GM21526 (cell line): ENCODE measurements around the gene ZNF500.

Source experiments
- ATAC-seq: cut with Tn5 transposase; IDR thresholded peaks from one replicate; pipeline ENCODE4 v1.9.1; 2021; ENCODE audit warnings: moderate library complexity; ENCODE audit not compliant: unreplicated experiment, low FRiP score

ZNF500 gene

DNA sequence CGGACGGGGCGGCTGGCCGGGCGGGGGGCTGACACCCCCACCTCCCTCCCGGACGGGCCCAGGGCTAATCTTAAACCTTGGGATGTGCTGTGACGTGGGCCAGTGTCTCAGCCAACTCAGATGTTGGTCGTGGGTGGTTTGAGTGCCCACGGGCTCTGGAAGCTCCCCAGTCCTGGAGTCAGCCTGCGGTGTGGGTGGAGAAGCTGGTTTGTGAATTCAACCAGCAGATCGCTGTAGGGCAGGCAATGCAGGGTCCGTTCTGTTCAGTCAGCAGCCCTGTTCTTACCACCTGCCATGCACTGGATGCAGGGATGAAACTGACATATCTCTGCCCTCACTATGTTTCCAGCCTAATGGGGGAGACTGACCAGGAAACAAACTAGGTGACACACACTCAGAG, 8.0 kb upstream of the ZNF500 start:
- no peak for ATAC-seq

GRCh38 chr16:4772351-4772750, 5.4 kb upstream of the ZNF500 start:
- ATAC-seq = no peak

DNA sequence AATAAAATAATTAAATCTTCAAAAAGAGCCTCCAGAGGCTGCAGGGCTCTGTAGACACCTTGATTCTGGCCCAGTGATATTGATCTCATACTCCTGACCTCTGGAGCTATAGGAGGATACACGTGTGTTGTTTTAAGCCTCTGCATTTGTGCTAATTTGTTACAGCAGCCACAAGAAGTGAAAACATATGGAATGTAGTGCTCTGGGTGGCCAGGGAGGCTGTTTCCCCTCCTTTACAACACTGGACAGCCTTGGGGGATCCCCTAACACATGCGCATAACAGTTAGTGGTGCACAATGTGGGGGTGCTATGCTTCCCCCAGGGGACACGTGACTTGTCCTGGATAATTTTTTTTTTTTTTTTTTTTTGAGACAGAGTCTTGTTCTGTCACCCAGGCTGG, 4.7 kb upstream of the ZNF500 start:
- no peak for ATAC-seq

GRCh38 chr16:4769306-4769638, 2.3 kb upstream of the ZNF500 start:
- ATAC-seq = no peak

DNA sequence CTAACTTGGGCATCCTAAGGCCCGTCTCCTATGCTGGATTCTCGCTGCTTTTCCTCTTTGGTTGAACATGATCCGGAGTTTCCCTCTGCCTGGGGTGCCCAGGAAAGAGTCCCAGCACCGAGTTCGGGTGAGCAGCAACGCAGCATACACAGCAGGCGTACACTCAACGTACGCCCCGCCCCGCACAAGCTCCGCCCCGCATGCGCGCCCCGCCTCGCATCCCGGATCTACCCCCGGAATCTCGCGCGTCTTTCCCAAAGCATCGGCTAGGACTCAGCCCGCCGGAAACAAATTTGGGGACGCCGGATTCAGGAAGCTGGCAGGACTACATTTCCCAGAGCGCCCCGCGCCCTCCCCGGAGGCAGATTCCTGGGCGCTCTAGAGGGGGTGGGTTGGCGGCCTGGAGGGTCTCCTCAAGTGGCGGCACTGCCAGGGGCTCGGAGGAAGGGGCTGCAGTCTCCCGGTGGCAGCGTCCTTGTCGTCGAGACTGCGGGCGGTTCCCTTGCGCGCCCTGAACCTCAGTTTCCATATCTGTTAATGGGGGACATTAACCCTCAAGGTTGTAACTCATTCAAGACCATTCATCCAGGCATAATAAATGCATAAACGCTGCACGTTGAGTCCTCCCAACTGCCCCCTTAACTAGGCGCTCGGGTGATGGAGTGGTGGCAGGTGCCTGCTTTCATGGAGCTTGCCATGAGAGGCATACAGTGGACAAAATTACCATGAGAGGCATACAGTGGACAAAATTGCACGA, 1.8 kb upstream of the ZNF500 start:
- ATAC-seq = peak; percentile 58

DNA sequence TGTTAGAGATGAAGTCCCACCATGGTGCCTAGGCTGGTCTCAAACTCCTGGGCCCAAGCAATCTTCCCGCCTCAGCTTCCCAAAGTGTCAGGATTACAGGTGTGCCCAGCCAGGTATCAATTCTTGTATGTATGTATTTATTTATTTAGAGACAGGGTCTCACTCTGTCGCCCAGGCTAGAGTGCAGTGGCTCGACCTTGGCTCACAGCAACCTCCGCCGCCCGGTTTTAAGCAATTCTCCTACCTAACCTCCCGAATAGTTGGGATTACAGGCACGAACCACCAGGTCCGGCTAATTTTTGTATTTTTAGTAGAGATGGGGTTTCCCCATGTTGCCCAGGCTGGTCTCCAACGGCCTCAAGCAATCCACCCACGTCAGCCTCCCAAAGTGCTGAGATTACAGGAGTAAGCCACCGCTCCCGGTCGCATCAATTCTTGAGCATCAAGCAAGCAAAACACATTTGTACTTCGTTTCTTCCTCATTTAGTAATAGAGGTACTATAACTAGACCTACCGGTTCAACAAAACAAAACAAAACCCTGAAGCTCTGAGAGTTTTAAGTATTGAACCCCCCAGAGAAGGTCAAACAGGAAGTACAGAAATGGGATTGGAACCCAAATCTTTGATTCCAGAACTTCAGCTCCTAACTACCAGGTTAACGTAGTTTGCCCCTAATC, 1.0 kb upstream of the ZNF500 start:
- peak; percentile 4 for ATAC-seq

DNA sequence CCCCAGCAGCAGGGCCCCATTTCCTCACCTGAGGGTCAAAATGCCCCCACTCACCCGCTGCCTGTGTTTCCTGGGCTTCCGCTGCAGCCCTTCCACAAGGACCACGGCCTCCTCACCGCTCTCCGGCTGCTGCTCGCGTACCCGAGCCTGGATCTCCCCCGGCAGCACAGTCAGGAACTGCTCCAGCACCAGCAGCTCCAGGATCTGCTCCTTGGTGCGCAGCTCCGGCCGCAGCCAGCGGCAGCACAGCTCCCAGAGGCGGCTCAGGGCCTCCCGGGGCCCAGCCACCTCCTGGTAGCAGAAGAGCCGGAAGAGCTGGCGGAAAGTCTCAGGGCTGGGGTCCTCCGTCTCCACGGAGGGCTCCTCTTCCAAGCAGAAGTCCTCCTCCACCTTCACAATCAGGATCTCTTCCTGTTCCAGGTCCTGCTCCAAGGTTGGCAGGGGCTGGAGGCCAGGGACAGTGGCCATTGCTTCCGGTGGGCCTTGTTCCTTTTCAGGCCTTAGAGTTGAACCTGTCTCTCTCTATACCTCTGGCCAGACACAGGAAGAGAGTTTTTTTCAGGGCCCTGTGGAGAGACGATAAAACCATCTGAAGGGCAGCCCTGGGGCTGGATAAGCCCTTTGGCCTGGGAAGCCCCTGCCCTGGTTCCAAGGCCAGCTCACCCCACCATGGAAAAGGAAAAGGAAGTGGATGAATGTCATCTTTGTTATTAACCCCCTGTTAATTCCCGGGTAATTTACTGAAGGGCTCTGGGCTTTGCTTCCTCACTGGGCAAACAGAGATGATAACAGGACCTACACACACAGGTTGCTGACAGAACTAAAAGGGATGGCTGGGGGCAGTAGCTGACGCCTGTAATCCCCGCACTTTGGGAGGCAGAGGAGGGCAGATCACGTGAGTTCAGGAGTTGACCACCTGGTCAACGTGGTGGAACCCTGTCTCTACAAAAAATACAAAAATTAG, 1.2 kb downstream of the ZNF500 start:
- ATAC-seq = no peak

DNA sequence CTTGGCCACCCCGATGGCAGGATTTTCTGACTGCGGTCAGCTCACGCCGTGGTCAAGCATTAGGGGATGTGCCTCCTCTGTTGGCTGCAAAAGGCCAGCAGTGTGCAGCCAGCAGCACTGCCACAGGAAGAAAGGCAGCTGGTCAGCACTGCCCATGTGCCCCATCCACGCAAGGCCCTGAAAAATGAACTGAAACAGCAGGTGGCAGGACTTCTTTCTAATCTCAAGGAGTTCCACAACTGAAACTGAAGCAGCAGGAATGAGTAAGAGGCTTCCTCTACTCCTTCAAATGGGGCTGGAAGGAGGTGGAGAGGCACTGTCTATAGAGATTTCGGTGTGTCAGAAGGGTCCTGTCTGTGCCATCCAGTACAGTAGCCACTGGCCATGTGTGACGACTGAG, 3.2 kb downstream of the ZNF500 start:
- ATAC-seq = no peak

GRCh38 chr16:4762205-4762604, 4.8 kb downstream of the ZNF500 start:
- ATAC-seq = no peak

- no peak for ATAC-seq
Measured at GRCh38 chr16:4760221-4760910, 6.6 kb downstream of the ZNF500 start.

GRCh38 chr16:4755687-4756086, 11.3 kb downstream of the ZNF500 start:
- ATAC-seq = no peak

DNA sequence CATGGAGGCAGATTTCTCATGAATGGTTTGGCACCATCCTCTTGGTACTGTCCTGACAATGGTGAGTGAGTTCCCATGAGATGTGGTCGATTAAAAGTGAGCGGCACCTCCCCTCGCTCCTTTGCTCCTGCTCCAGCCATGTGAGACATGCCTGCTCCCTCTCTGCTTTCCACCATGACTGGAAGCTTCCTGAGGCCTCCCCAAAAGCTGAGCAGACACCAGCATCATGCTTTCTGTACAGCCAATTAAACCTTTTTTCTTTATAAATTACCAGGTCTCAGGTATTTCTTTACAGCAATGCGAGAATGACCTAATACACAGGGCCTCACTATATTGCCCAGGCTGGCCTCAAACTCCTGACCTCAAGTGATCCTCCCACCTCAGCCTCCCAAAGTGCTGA, 12.1 kb downstream of the ZNF500 start:
- ATAC-seq = no peak

DNA sequence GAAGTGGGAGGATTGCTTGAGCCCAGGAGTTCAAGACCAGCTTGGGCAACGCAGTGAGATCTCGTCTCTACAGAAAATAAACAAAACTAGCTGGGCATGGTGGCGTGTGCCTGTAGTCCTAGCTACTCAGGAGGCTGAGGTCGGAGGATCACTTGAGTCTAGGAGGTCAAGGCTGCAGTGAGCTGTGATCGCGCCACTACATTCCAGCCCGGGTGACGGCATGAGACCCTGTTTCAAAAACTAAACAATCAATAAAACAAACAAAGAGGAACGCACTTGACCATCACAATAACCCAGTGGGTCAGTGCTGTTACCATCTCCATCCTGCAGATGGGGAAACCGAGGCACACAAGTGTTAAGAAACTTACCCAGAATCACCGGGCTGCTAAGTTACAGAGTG, 13.7 kb downstream of the ZNF500 start:
- no peak for ATAC-seq

- ATAC-seq = no peak
Measured at GRCh38 chr16:4752351-4753100, 14.4 kb downstream of the ZNF500 start.

DNA sequence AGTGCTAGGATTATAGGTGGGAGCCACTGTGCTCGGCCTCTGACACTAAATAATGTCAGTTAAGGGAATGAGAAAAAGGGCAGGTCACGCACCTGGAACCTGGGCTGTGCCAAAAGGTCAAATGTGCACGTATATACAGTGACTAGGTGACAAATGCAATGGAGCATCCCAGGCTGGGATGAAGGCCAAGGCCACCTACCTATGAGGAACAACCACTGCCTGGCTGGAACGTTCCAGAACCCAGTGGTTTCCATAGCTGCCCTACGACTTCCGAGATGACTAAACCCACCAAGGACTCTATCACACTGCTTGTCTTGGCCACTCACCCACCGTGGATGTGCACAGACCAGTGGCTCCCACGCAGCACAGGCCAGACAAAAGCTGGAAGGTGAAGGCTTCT, 16.1 kb downstream of the ZNF500 start:
- ATAC-seq = no peak

DNA sequence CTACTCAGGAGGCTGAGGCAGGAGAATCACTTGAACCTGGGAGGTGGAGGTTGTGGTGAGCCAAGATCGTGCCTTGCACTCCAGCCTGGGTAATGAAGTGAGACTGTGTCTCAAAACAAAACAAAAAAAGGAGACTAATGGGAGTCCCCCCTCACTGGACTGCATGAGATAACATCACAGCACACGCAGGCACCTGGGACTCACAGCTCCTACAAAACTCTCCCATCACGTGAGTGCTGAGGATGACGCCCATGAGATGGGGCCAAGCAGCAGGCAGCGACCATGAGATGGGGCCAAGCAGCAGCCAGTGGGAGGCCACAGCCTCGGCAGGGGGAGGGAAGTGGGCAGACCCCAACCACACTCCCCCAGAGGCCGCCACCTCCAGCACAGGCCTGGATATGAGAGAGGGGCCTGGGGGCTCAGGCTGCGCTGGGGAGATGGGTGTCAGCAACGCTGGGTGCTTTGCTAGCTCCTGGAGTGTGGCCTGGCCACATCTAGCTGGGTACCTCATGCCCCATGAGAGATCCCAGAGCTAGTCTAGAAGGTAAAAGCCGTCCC, 17.2 kb downstream of the ZNF500 start:
- ATAC-seq = no peak

- no peak for ATAC-seq
Measured at GRCh38 chr16:4748682-4749411, 18.1 kb downstream of the ZNF500 start.

DNA sequence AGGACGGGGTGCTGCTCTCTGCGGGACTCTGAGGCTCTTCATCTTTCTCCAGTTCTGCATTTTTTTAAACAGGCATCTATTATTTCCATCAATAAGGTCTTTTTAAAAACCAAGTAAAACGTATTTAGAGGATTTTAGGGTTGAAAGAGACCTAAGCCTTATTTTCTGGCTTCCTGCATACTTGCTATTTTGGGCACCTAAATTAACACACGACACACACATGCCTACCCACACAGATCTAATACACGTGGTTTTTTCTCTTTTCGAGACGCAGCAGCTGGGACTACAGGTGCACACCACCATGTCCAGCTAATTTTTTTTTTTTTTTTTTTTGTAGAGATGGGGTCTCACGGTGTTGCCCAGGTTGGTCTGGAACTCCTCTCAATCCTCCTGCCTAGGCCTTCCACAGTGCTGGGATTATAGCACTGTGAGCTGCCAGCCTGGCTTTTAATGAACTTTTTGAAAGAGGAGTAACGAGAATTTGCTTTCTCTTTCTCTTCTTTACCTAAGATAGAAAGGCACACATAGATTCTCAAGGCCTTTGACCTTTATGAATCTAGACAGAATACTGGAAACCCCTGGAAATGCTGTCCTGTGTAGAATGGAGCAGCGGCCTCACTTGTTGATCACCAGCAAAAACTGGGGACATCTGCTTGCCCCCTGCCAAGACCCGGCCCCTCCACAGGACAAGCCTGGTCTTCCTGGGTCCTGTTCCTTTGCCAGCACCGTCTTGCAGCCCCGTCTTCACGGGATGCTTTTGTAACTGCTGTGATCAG, 18.9 kb downstream of the ZNF500 start:
- ATAC-seq = no peak
